Neural progenitor cell (in vitro differentiated cells): ENCODE results near the gene CACNB4. TPM values are rescaled to one million over a fixed set of nuclear protein-coding genes. Genes with fewer than 3 reads are reported as not detected.

Experiments used
- DNase-seq: peaks from one replicate; pipeline ENCODE4 v3.0.0-alpha.2; 2016; ENCODE audit warnings: low spot score
- H2AFZ ChIP-seq: fragments of 200-600 bp; sonication (generic); replicated peaks from 2 replicates; pipeline ENCODE4 v1.6.1; 2016; ENCODE audit warnings: antibody characterized with exemption
- H3F3A ChIP-seq: fragments of 200-600 bp; sonication (generic); 2 replicates; pipeline ENCODE4 v1.6.1; 2016; ENCODE audit warnings: antibody characterized with exemption, low read depth
- H3K27ac ChIP-seq: fragments of 200-600 bp; sonication (generic); 2 replicates; pipeline ENCODE4 v1.5.1; 2016; ENCODE audit warnings: mild to moderate bottlenecking
- H3K27me3 ChIP-seq: fragments of 200-600 bp; sonication (generic); 2 replicates; pipeline ENCODE4 v1.6.1; 2016; ENCODE audit warnings: mild to moderate bottlenecking, moderate library complexity
- H3K36me3 ChIP-seq: fragments of 200-600 bp; sonication (generic); 2 replicates; pipeline ENCODE4 v1.5.1; 2016
- H3K4me1 ChIP-seq: fragments of 200-600 bp; sonication (generic); 2 replicates; pipeline ENCODE4 v1.6.1; 2016; ENCODE audit warnings: mixed run types
- H3K4me2 ChIP-seq: fragments of 200-600 bp; sonication (generic); 2 replicates; pipeline ENCODE4 v1.6.1; 2016
- H3K4me3 ChIP-seq: fragments of 200-600 bp; sonication (generic); 2 replicates; pipeline ENCODE4 v1.5.1; 2016
- H3K79me2 ChIP-seq: fragments of 200-600 bp; sonication (generic); 2 replicates; pipeline ENCODE4 v1.6.1; 2016; ENCODE audit warnings: low read depth
- H3K9ac ChIP-seq: fragments of 200-600 bp; sonication (generic); 2 replicates; pipeline ENCODE4 v1.6.1; 2016
- H3K9me3 ChIP-seq: fragments of 200-600 bp; sonication (generic); 2 replicates; pipeline ENCODE4 v1.5.1; 2016; ENCODE audit warnings: low read depth
- H4K20me1 ChIP-seq: fragments of 200-600 bp; sonication (generic); 2 replicates; pipeline ENCODE4 v1.6.1; 2016; ENCODE audit warnings: low read depth
- H3K27ac Mint-ChIP-seq: 3 replicates; pipeline ENCODE4 v1.8.0; 2021; ENCODE audit warnings: mixed read lengths
- H3K27me3 Mint-ChIP-seq: 2 replicates; pipeline ENCODE4 v1.8.0; 2022; ENCODE audit warnings: low read depth, mild to moderate bottlenecking, inconsistent platforms, moderate library complexity, mixed read lengths; ENCODE audit not compliant: insufficient read depth
- H3K36me3 Mint-ChIP-seq: 3 replicates; pipeline ENCODE4 v1.8.0; 2021; ENCODE audit warnings: mixed read lengths
- H3K4me1 Mint-ChIP-seq: 3 replicates; pipeline ENCODE4 v1.8.0; 2021; ENCODE audit warnings: mixed read lengths
- H3K4me3 Mint-ChIP-seq: 3 replicates; pipeline ENCODE4 v1.8.0; 2021; ENCODE audit warnings: mild to moderate bottlenecking, moderate library complexity, mixed read lengths
- H3K9me3 Mint-ChIP-seq: 3 replicates; pipeline ENCODE4 v1.8.0; 2020; ENCODE audit warnings: mixed read lengths
- EZH2 ChIP-seq: fragments of 200-600 bp; sonication (generic); IDR thresholded peaks from 2 replicates; pipeline ENCODE4 v1.6.1; 2017; ENCODE audit warnings: antibody characterized with exemption, mild to moderate bottlenecking, moderate library complexity
- EZH2phosphoT487 ChIP-seq: fragments of 200-600 bp; sonication (generic); IDR thresholded peaks from 2 replicates; pipeline ENCODE4 v1.6.1; 2017; ENCODE audit warnings: antibody characterized with exemption
- total RNA-seq: library from RNA; depleted of rRNA; stranded (reverse); fragments of >200 nt; gene quantifications from 2 replicates; pipeline ENCODE4 v1.2.3, GENCODE V29; 2015; ENCODE audit warnings: low replicate concordance
- TF ChIP-seq, protein P1 (sequence below): fragments of 200-600 bp; sonication (generic); IDR thresholded peaks from 2 replicates; pipeline ENCODE4 v1.5.1; 2017; ENCODE audit warnings: antibody characterized with exemption, mild to moderate bottlenecking

Gene CACNB4
- total RNA-seq, 1 donor from 2014 or later, result 14.2 TPM

DNA sequence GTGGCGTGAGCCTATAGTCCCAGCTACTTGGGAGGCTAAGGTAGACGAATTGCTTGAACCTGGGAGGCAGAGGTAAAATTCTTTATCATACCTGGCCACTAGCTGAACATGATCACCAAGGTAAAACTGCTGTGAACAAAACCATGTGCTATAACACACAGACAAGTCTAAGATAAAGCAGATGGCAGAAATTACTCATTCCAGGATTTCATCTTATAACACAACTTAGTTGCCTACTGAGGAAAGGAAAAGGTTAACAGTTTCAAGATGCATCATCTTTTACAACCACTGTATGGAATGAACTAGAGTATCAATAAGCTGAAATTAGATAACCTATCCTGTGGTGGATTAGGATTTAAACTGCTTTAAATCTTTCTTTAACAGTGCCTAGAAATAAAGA lies 278.9 kb downstream of the CACNB4 start:
- Histone ChIP-seq H3K27ac (no peak overlapping the region), H3K36me3 (no peaks in the 10 kb centered on the region), H3K9me3 (no peaks in the 10 kb centered on the region), H3K4me3 (no peak overlapping the region), H3K27me3 (no peaks in the 10 kb centered on the region), H4K20me1 (peaks cover 81% of the 10 kb centered on the region), H3K79me2 (peaks cover 93% of the 10 kb centered on the region), H2AFZ (no peak overlapping the region), H3K9ac (no peak overlapping the region), H3F3A (no peaks in the 10 kb centered on the region), H3K4me2 (no peak overlapping the region), H3K4me1 (peaks cover 13% of the 10 kb centered on the region)
- H3K36me3 Mint-ChIP-seq, result peaks cover 34% of the 10 kb centered on the region
- DNase-seq, result no peak
- no peak for TF ChIP-seq EZH2
- TF ChIP-seq EZH2phosphoT487, result no peak
- TF ChIP-seq, protein P1, sequence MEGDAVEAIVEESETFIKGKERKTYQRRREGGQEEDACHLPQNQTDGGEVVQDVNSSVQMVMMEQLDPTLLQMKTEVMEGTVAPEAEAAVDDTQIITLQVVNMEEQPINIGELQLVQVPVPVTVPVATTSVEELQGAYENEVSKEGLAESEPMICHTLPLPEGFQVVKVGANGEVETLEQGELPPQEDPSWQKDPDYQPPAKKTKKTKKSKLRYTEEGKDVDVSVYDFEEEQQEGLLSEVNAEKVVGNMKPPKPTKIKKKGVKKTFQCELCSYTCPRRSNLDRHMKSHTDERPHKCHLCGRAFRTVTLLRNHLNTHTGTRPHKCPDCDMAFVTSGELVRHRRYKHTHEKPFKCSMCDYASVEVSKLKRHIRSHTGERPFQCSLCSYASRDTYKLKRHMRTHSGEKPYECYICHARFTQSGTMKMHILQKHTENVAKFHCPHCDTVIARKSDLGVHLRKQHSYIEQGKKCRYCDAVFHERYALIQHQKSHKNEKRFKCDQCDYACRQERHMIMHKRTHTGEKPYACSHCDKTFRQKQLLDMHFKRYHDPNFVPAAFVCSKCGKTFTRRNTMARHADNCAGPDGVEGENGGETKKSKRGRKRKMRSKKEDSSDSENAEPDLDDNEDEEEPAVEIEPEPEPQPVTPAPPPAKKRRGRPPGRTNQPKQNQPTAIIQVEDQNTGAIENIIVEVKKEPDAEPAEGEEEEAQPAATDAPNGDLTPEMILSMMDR, result no peak
- no peaks in the 10 kb centered on the region for H3K27me3 Mint-ChIP-seq
- peaks cover 9% of the 10 kb centered on the region for H3K9me3 Mint-ChIP-seq
- no peak overlapping the region for H3K4me3 Mint-ChIP-seq
- peaks cover 5% of the 10 kb centered on the region for H3K4me1 Mint-ChIP-seq
- H3K27ac Mint-ChIP-seq, result no peak overlapping the region

DNA sequence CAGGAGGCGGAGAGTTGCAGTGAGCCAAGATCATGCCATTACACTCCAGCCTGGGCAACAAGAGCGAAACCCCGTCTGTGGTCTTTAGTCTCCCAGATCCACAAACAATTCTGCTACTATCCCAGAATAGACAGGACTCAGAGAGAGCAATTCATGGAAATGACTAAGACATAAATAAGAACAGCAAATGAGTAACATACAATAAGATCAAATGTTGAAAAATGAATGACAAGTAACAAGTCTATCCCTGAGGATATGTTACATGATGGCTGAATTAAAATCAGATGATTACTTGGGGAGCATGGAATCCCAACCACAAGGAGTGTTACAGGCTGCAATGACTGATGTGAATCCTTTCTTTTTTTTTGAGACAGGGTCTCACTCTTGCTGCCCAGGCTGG lies 280.9 kb downstream of the CACNB4 start:
- H4K20me1 ChIP-seq, result peaks cover 68% of the 10 kb centered on the region

DNA sequence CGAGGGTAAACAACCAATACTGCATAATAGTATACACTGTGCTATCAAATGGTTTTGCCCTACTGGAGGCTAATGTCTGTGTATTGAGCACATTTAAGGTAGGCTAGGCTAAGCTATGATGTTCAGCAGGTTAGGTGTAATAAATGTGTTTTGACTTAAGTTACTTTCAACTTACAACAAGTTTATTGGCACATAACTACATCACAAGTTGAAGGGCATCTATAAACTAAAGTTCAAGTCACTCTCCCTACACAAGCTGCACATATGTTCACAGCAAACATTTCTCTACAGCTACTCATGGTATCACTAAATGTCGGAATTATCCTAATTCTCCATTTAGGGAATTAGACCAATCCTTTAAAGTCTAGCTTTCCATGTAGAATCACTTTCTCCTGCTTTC lies 282.0 kb downstream of the CACNB4 start:
- H3K36me3 ChIP-seq, result peaks cover 15% of the 10 kb centered on the region
- no peak overlapping the region for H3K4me2 ChIP-seq
- no peaks in the 10 kb centered on the region for H3K9me3 ChIP-seq
- Mint-ChIP-seq H3K27me3 (no peaks in the 10 kb centered on the region), H3K4me1 (no peaks in the 10 kb centered on the region), H3K36me3 (peaks cover 40% of the 10 kb centered on the region), H3K27ac (no peak overlapping the region), H3K4me3 (no peak overlapping the region), H3K9me3 (peaks cover 12% of the 10 kb centered on the region)
- no peak overlapping the region for H2AFZ ChIP-seq
- no peaks in the 10 kb centered on the region for H3K4me1 ChIP-seq
- DNase-seq, result no peak
- no peaks in the 10 kb centered on the region for H3F3A ChIP-seq
- H3K27me3 ChIP-seq, result no peaks in the 10 kb centered on the region
- no peak overlapping the region for H3K9ac ChIP-seq
- no peak overlapping the region for H3K4me3 ChIP-seq
- TF ChIP-seq EZH2phosphoT487 (no peak), EZH2 (no peak)
- TF ChIP-seq, protein P1, result no peak
- no peak overlapping the region for H3K27ac ChIP-seq
- peaks cover 57% of the 10 kb centered on the region for H4K20me1 ChIP-seq
- peaks cover 63% of the 10 kb centered on the region for H3K79me2 ChIP-seq

More for the DNA sequence above, 280.9 kb downstream of the CACNB4 start:
- Mint-ChIP-seq H3K27me3 (no peaks in the 10 kb centered on the region), H3K4me3 (no peak overlapping the region), H3K9me3 (peaks cover 9% of the 10 kb centered on the region), H3K4me1 (no peaks in the 10 kb centered on the region), H3K27ac (no peak overlapping the region), H3K36me3 (peaks cover 39% of the 10 kb centered on the region)
- no peak overlapping the region for H2AFZ ChIP-seq
- no peaks in the 10 kb centered on the region for H3K9me3 ChIP-seq
- DNase-seq, result no peak
- H3F3A ChIP-seq, result no peaks in the 10 kb centered on the region
- no peak overlapping the region for H3K27ac ChIP-seq
- H3K36me3 ChIP-seq, result peaks cover 11% of the 10 kb centered on the region
- H3K9ac ChIP-seq, result no peak overlapping the region
- no peak overlapping the region for H3K4me3 ChIP-seq
- TF ChIP-seq EZH2 (no peak), EZH2phosphoT487 (no peak)
- no peaks in the 10 kb centered on the region for H3K4me1 ChIP-seq
- H3K27me3 ChIP-seq, result no peaks in the 10 kb centered on the region
- no peak overlapping the region for H3K4me2 ChIP-seq
- peaks cover 73% of the 10 kb centered on the region for H3K79me2 ChIP-seq

GRCh38 chr2:151815821-151816489 lies 282.9 kb downstream of the CACNB4 start:
- H3K27ac Mint-ChIP-seq, result no peak overlapping the region
- H3K9me3 ChIP-seq, result no peaks in the 10 kb centered on the region
- H3K4me3 Mint-ChIP-seq, result no peak overlapping the region
- peaks cover 23% of the 10 kb centered on the region for H3K36me3 ChIP-seq
- peaks cover 39% of the 10 kb centered on the region for H3K36me3 Mint-ChIP-seq
- no peak overlapping the region for H3K27ac ChIP-seq
- H3K27me3 ChIP-seq, result no peaks in the 10 kb centered on the region
- H3K9me3 Mint-ChIP-seq, result peaks cover 6% of the 10 kb centered on the region
- peaks cover 54% of the 10 kb centered on the region for H3K79me2 ChIP-seq
- H3F3A ChIP-seq, result no peaks in the 10 kb centered on the region
- H3K4me1 ChIP-seq, result no peaks in the 10 kb centered on the region
- H3K27me3 Mint-ChIP-seq, result no peaks in the 10 kb centered on the region
- no peaks in the 10 kb centered on the region for H3K4me1 Mint-ChIP-seq
- no peak overlapping the region for H3K4me2 ChIP-seq
- H4K20me1 ChIP-seq, result peaks cover 49% of the 10 kb centered on the region
- DNase-seq, result no peak
- H2AFZ ChIP-seq, result no peak overlapping the region
- no peak overlapping the region for H3K9ac ChIP-seq
- TF ChIP-seq EZH2 (no peak), EZH2phosphoT487 (no peak)
- TF ChIP-seq, protein P1, result no peak
- H3K4me3 ChIP-seq, result no peak overlapping the region
